ENCODE results near the gene FAM168B. TPM values are rescaled to one million over a fixed set of nuclear protein-coding genes. Genes with fewer than 3 reads are reported as not detected.

Gene FAM168B
- total and polyA plus RNA-seq, 12 donors: 15.7 to 139 (median 95.9) TPM

GRCh38 chr2:131045286-131046027, 47.8 kb downstream of the FAM168B start:
- Histone ChIP-seq H3K27me3 (no peaks in the 10 kb centered on the region), H3K36me3 (replicated peaks in 1 of 2) (peaks cover 0 to 35% of the 10 kb centered on the region in 2 donors), H3K9me3 (replicated peaks in 1 of 3) (no peaks in the 10 kb centered on the region), H3K27ac (no peak overlapping the region), H3K4me1 (replicated peaks in 1 of 2) (no peaks in the 10 kb centered on the region), H3K4me3 (no peak overlapping the region)
- intact Hi-C loops (cut with DNase I): no loop called here
- TF ChIP-seq POLR2A (IDR thresholded peaks at IDR 0.05) (no peak), CTCF (IDR thresholded peaks at IDR 0.05) (no peak)
- 90 to 97% (median 94%) methylated on average over 5 to 8 of the region's 8 CpGs for WGBS, 4 donors
- peak in 1 of 7 donors; percentile 48 for DNase-seq

- peak in 2 of 7 donors; percentile 5 to 38 for DNase-seq
- intact Hi-C loops (cut with DNase I): no loop called here
- H3K27me3 ChIP-seq: no peaks in the 10 kb centered on the region
- TF ChIP-seq POLR2A (IDR thresholded peaks at IDR 0.05): no peak
- H3K36me3 ChIP-seq (replicated peaks in 1 of 2): peaks cover 0 to 28% of the 10 kb centered on the region in 2 donors
- 91 to 97% (median 95%) methylated on average over 11 of the region's 11 CpGs for WGBS, 4 donors
- H3K9me3 ChIP-seq (replicated peaks in 1 of 3): no peaks in the 10 kb centered on the region
- no peaks in the 10 kb centered on the region for H3K4me1 ChIP-seq (replicated peaks in 1 of 2)
- no peak overlapping the region for H3K4me3 ChIP-seq
- no peak overlapping the region for H3K27ac ChIP-seq
Measured at GRCh38 chr2:131044757-131045150, 48.5 kb downstream of the FAM168B start.

GRCh38 chr2:131044075-131044756, 49.0 kb downstream of the FAM168B start:
- no peaks in the 10 kb centered on the region for H3K4me1 ChIP-seq (replicated peaks in 1 of 2)
- TF ChIP-seq POLR2A (IDR thresholded peaks at IDR 0.05) (no peak), CTCF (IDR thresholded peaks at IDR 0.05) (no peak)
- WGBS, 4 donors: 92 to 96% (median 93%) methylated on average over 12 to 24 of the region's 24 CpGs
- H3K9me3 ChIP-seq (replicated peaks in 1 of 3): no peaks in the 10 kb centered on the region
- peaks cover 0 to 23% of the 10 kb centered on the region in 2 donors for H3K36me3 ChIP-seq (replicated peaks in 1 of 2)
- peak in 2 of 7 donors; percentile 13 to 45 for DNase-seq
- intact Hi-C loops (cut with DNase I): no loop called here
- H3K4me3 ChIP-seq: no peak overlapping the region
- no peak overlapping the region for H3K27ac ChIP-seq
- H3K27me3 ChIP-seq: no peaks in the 10 kb centered on the region

GRCh38 chr2:131043199-131044074, 49.8 kb downstream of the FAM168B start:
- Histone ChIP-seq H3K27ac (no peak overlapping the region), H3K36me3 (replicated peaks in 1 of 2) (peaks cover 0 to 15% of the 10 kb centered on the region in 2 donors), H3K4me1 (replicated peaks in 1 of 2) (no peaks in the 10 kb centered on the region), H3K4me3 (no peak overlapping the region), H3K27me3 (no peaks in the 10 kb centered on the region), H3K9me3 (replicated peaks in 1 of 3) (no peaks in the 10 kb centered on the region)
- TF ChIP-seq POLR2A (IDR thresholded peaks at IDR 0.05): no peak
- no peak for TF ChIP-seq CTCF (IDR thresholded peaks at IDR 0.05)
- peak in 1 of 7 donors; percentile 47 for DNase-seq
- intact Hi-C loops (cut with DNase I): no loop called here
- WGBS, 4 donors: 90 to 92% (median 91%) methylated on average over 14 to 18 of the region's 18 CpGs

Measured in adrenal gland (tissue), 12 donors.